ENCODE measurements around the gene NHS.

DNA sequence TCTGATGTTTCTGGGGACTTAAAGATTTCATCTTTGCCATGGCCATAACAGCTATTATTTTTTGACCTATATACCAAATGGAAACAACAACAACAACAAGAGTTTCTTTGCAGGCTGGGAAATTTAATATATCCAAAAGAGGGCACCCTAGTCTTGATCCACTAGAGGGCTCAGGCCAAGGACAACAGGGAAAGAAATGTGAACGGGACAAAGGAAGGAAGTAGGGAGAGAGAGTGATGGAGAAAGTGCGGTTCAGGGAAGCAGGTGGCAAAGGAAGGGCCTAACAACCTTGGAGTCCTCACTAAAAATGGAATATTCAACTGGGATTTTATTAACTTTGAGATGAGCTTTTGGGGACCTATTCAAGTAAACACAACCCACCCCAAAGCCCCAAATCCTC lies 294.5 kb downstream of the NHS start:
- TF ChIP-seq EZH2 (IDR thresholded peaks at IDR 0.05) (no peak), EZH2phosphoT487 (IDR thresholded peaks at IDR 0.05) (no peak)
- TF ChIP-seq, protein P1, sequence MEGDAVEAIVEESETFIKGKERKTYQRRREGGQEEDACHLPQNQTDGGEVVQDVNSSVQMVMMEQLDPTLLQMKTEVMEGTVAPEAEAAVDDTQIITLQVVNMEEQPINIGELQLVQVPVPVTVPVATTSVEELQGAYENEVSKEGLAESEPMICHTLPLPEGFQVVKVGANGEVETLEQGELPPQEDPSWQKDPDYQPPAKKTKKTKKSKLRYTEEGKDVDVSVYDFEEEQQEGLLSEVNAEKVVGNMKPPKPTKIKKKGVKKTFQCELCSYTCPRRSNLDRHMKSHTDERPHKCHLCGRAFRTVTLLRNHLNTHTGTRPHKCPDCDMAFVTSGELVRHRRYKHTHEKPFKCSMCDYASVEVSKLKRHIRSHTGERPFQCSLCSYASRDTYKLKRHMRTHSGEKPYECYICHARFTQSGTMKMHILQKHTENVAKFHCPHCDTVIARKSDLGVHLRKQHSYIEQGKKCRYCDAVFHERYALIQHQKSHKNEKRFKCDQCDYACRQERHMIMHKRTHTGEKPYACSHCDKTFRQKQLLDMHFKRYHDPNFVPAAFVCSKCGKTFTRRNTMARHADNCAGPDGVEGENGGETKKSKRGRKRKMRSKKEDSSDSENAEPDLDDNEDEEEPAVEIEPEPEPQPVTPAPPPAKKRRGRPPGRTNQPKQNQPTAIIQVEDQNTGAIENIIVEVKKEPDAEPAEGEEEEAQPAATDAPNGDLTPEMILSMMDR (IDR thresholded peaks at IDR 0.05): no peak

Data from neural progenitor cell (in vitro differentiated cells).